Mucosa of descending colon (tissue), 3 donors: ENCODE data around the gene SEMA4C. TPM values are rescaled to one million over a fixed set of nuclear protein-coding genes. Genes with fewer than 3 reads are reported as not detected.

Experiments
- ATAC-seq: fragments of 200-7000 bp; cut with Tn5 transposase; one replicate; pipeline ENCODE4 v1.9.1; 2020; ENCODE audit warnings: mild to moderate bottlenecking, moderate library complexity
- DNase-seq, 3 donors: peaks; one replicate each; pipeline ENCODE4 v3.0.0-alpha.2; 2020
- H3K36me3 ChIP-seq: fragments of 200-600 bp; one replicate; pipeline ENCODE4 v1.8.0; 2021; ENCODE audit warnings: low read depth, mild to moderate bottlenecking
- H3K4me1 ChIP-seq: fragments of 200-600 bp; one replicate; pipeline ENCODE4 v1.8.0; 2021; ENCODE audit warnings: low read depth, mild to moderate bottlenecking
- H3K4me3 ChIP-seq: fragments of 200-600 bp; one replicate; pipeline ENCODE4 v1.8.0; 2021; ENCODE audit warnings: mild to moderate bottlenecking
- H3K9me3 ChIP-seq: fragments of 200-600 bp; one replicate; pipeline ENCODE4 v1.8.0; 2021; ENCODE audit warnings: mild to moderate bottlenecking
- intact Hi-C, 2 donors: fragments of 100-400 bp; cut with DNase I in 1 of 2; cut with micrococcal nuclease in 1 of 2; formaldehyde crosslinking; loops; one replicate each; pipeline versions ENCODE4 v1.11.0 to v1.11.1; 2022; cut with DNase I, micrococcal nuclease
- total RNA-seq, 3 donors: library from RNA; stranded (reverse); fragmentation: NEBNext Ultra II Directional in 2 of 3; extraction: Animal tissue kit (Norgen Biotek cat#: 25700) in 2 of 3; gene quantifications; one replicate each; pipeline versions ENCODE4 v1.2.1 to v1.2.4, GENCODE V29; 2021 to 2023
- TF ChIP-seq, protein P1 (sequence below): fragments of 200-600 bp; IDR thresholded peaks from one replicate; pipeline ENCODE4 v1.8.0; 2022; ENCODE audit warnings: antibody characterized with exemption, mild to moderate bottlenecking
- donor health status: DM: no; HTN: no; CAD: no; lungs with moderate emphysema.
- donor health status: DM: no; HTN: no; CAD: no.
- donor health status: DM: no; HTN: yes; CAD: no.

The SEMA4C gene
- total RNA-seq, 3 donors from 2014 or later, result 14.4 to 83.8 (median 17.5) TPM

DNA sequence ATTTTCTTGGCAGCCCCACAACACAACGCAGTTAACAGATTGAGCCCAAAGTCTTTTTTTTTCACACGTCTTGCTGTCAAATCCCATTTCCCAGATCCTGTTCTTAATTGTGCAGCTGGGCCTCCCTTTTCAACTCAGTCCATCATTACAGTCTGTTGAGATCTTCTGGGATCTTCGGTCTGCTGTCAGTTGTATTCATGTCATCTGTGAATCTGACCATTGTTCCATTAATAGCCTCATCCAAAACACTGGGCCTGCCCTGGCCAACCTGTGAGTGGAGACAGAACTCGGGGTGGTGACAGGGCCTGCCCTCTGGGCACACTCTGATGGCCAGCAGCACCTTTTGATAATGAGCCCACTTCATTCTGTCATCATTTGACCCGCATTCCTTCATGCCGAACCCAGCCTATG lies 39.7 kb upstream of the SEMA4C start:
- Histone ChIP-seq H3K4me3 (no peak overlapping the region), H3K9me3 (no peaks in the 10 kb centered on the region), H3K4me1 (peaks cover 6% of the 10 kb centered on the region), H3K36me3 (no peaks in the 10 kb centered on the region)
- DNase-seq (no peak), ATAC-seq (no peak)
- intact Hi-C loops, result loop anchor here in 1 of 2 donors (5.0 kb wide), 1 partner anchor 37 kb away; the partner anchor contains the start of gene SEMA4C
- TF ChIP-seq, protein P1, sequence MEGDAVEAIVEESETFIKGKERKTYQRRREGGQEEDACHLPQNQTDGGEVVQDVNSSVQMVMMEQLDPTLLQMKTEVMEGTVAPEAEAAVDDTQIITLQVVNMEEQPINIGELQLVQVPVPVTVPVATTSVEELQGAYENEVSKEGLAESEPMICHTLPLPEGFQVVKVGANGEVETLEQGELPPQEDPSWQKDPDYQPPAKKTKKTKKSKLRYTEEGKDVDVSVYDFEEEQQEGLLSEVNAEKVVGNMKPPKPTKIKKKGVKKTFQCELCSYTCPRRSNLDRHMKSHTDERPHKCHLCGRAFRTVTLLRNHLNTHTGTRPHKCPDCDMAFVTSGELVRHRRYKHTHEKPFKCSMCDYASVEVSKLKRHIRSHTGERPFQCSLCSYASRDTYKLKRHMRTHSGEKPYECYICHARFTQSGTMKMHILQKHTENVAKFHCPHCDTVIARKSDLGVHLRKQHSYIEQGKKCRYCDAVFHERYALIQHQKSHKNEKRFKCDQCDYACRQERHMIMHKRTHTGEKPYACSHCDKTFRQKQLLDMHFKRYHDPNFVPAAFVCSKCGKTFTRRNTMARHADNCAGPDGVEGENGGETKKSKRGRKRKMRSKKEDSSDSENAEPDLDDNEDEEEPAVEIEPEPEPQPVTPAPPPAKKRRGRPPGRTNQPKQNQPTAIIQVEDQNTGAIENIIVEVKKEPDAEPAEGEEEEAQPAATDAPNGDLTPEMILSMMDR, result no peak

DNA sequence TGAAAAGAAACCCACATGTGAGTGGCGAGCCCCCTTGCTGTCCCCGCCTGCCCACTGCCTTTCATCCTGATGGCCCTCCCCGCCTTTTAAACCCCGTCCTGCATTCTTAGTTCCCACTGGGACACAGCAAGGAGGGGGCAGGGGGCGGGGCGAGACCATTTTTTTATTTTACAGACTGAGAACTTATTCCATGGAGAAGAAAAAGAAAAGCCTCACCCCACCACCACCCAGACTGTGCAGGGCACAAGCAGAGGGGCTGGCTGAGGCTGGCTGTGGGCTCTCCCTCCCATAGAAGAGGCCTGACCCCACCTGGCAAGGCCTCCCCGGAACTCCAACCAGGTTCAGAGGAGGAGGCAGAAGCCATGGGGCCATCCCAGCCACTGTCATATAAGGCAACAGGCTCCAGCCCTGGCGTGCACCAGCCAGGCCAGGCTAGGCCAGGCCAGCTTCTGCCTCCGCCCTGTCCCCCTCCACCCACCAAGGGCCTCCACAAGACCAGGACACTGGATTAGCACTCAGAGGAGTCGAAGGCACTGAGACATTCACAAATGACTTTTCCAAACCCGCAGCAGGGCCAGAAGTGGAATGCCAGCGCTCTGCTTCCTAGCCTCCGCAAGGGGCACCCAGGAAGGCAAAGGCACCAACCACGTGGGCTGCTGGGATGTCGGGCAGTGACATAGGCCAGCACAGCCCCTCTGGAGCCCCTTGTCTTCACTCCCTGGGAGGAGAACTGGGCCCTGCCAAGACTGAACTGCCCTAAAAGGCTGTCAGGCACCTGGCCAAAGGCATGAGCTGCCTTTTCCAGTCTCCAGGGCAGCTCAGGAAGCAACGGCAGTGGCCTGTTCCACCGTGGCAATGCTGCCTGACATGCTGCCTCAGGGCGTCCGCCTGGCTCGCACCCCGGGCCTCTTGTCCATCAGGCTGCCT lies 37.5 kb upstream of the SEMA4C start:
- no peak overlapping the region for H3K4me3 ChIP-seq
- H3K36me3 ChIP-seq, result no peaks in the 10 kb centered on the region

DNA sequence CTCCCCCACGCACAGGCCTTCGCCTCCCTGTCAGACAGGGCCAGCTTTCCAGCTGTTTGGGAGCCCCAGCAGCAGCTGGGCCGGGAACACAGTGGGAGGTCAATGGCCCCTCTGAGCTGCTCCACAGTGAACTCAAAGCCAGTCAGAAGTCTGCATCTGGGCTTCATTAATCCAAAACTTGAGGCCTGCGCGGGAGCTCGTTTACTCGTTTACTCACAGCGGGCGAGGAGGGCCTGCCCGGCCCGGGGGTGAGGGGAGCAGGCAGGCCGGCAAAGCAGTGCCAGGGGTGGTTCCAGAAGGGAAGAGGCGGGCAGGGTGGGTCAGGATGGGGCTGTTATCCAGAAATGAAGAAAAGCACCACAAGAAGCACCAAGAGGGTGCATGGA lies 36.8 kb upstream of the SEMA4C start:
- no peaks in the 10 kb centered on the region for H3K9me3 ChIP-seq
- H3K36me3 ChIP-seq, result no peaks in the 10 kb centered on the region
- TF ChIP-seq, protein P1, result no peak
- DNase-seq, result no peak
- H3K4me1 ChIP-seq, result peaks cover 6% of the 10 kb centered on the region
- peak; percentile 39 for ATAC-seq
- H3K4me3 ChIP-seq, result no peak overlapping the region
- intact Hi-C loops, result loop anchor here in 1 of 2 donors (5.0 kb wide), 1 partner anchor 34 kb away; the partner anchor contains the start of gene SEMA4C

More for the DNA sequence above, 37.5 kb upstream of the SEMA4C start:
- intact Hi-C loops, result loop anchor here in 1 of 2 donors (5.0 kb wide), 1 partner anchor 35 kb away; the partner anchor contains the start of gene SEMA4C
- Histone ChIP-seq H3K9me3 (no peaks in the 10 kb centered on the region), H3K4me1 (peaks cover 6% of the 10 kb centered on the region)
- ATAC-seq (peak; percentile 74), DNase-seq (peak; percentile 51 to 74 (median 66))
- TF ChIP-seq, protein P1, result no peak

DNA sequence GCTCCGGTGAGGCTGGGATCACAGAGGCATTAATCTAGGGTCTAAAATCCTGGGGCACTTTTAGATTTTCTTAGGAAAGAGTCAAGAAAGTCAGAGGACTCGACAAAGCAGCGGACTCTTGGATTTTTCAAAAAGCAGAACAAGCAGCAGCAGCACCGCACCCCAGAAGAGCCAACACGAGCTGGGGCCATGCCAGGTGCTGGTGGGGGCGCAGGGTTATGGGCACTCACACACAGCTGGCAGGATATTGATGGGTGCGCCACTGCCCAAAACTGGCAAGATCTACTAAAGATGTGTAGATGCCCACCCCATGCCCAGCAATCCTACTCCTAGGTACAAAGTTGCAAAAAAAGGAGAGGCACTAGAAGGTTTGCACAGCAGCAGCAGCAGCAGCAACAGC lies 33.9 kb upstream of the SEMA4C start:
- Histone ChIP-seq H3K4me1 (peaks cover 6% of the 10 kb centered on the region), H3K4me3 (no peak overlapping the region), H3K9me3 (no peaks in the 10 kb centered on the region), H3K36me3 (no peaks in the 10 kb centered on the region)
- TF ChIP-seq, protein P1, result no peak
- ATAC-seq (no peak), DNase-seq (no peak)
- intact Hi-C loops, result no loop called here

DNA sequence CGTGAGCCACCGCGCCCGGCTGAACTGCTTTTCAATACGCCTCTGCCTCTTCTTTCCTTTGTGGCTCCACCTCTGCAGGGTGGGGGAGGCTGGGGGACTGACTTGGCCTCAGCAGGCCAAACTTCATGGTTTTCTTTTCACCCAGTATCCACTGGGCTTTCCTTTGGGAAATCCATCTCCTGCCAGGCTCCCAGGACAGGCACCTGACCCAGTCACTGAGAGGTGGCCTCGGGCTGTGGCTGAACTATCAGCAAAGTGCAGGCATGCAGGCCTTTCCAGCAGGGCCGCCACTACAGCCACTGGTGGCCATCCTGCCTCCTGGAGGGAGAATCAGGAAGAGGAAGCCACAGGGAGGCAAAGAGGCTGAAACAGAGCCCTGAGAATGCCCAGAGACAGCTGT lies 33.4 kb upstream of the SEMA4C start:
- Histone ChIP-seq H3K4me1 (peaks cover 6% of the 10 kb centered on the region), H3K36me3 (no peaks in the 10 kb centered on the region), H3K4me3 (no peak overlapping the region), H3K9me3 (no peaks in the 10 kb centered on the region)
- intact Hi-C loops, result no loop called here
- TF ChIP-seq, protein P1, result no peak
- ATAC-seq (no peak), DNase-seq (no peak)
